Measurements from ENCODE around the gene SBF1. TPM values are rescaled to one million over a fixed set of nuclear protein-coding genes. Genes with fewer than 3 reads are reported as not detected.

The SBF1 gene
- total and polyA plus RNA-seq, 4 donors = 8.3 to 37.6 (median 16.4) TPM

GRCh38 chr22:50443197-50443596 is 31.6 kb downstream of the SBF1 start:
- Histone ChIP-seq H3K9me3 (ENCODE audit: control insufficient read depth in 4 of 4, low read length in 3 of 4) (no peaks in the 10 kb centered on the region), H3K4me3 (ENCODE audit: low read depth in 1 of 3, low read length in 3 of 3) (no peak overlapping the region), H3K27me3 (ENCODE audit: control insufficient read depth in 4 of 4, insufficient read depth in 4 of 4, low read length in 3 of 4) (no peaks in the 10 kb centered on the region), H3K27ac (ENCODE audit: low read depth in 1 of 2, low read length in 2 of 2) (no peak overlapping the region), H3K9ac (ENCODE audit: low read depth in 1 of 2, low read length in 2 of 2) (no peak overlapping the region), H3K36me3 (ENCODE audit: control insufficient read depth in 4 of 4, insufficient read depth in 3 of 4, low read depth in 1 of 4, low read length in 3 of 4) (peaks cover 10 to 45% (median 22%) of the 10 kb centered on the region in 4 donors), H3K4me1 (ENCODE audit: control insufficient read depth in 4 of 4, insufficient read depth in 4 of 4, low read length in 3 of 4) (peaks cover 0 to 3% (median 0%) of the 10 kb centered on the region in 4 donors)
- WGBS = 89% methylated on average over 15 of the region's 15 CpGs
- DNase-seq (ENCODE audit: low spot score) = no peak
- TF ChIP-seq SP1 (IDR thresholded peaks at IDR 0.05) (no peak), CTCF (IDR thresholded peaks at IDR 0.05; ENCODE audit: low read depth, low read length, missing input control) (no peak), FOXA2 (IDR thresholded peaks at IDR 0.05) (no peak), RAD21 (IDR thresholded peaks at IDR 0.05) (no peak), HNF4A (conservative IDR thresholded peaks at IDR 0.05) (no peak), TAF1 (conservative IDR thresholded peaks at IDR 0.05) (no peak), EGR1 (IDR thresholded peaks at IDR 0.05; ENCODE audit: low read depth in 2 of 2) (no peak), RXRA (IDR thresholded peaks at IDR 0.05) (no peak), YY1 (IDR thresholded peaks at IDR 0.05) (no peak), GABPA (IDR thresholded peaks at IDR 0.05 in 1 of 2, conservative IDR thresholded peaks at IDR 0.05 in 1 of 2) (no peak), HNF4G (IDR thresholded peaks at IDR 0.05) (no peak), MAX (IDR thresholded peaks at IDR 0.05) (no peak), ATF3 (IDR thresholded peaks at IDR 0.05) (no peak), NR2F2 (IDR thresholded peaks at IDR 0.05) (no peak)

- peaks cover 10 to 51% (median 31%) of the 10 kb centered on the region in 4 donors for H3K36me3 ChIP-seq (ENCODE audit: control insufficient read depth in 4 of 4, insufficient read depth in 3 of 4, low read depth in 1 of 4, low read length in 3 of 4)
- TF ChIP-seq CTCF (IDR thresholded peaks at IDR 0.05; ENCODE audit: low read depth, low read length, missing input control) = no peak
- no peak for TF ChIP-seq ATF3 (IDR thresholded peaks at IDR 0.05)
- TF ChIP-seq YY1 (IDR thresholded peaks at IDR 0.05) = no peak
- no peak for TF ChIP-seq GABPA (IDR thresholded peaks at IDR 0.05 in 1 of 2, conservative IDR thresholded peaks at IDR 0.05 in 1 of 2)
- no peak for TF ChIP-seq TAF1 (conservative IDR thresholded peaks at IDR 0.05)
- TF ChIP-seq HNF4G (IDR thresholded peaks at IDR 0.05) = no peak
- no peak overlapping the region for H3K4me3 ChIP-seq (ENCODE audit: low read depth in 1 of 3, low read length in 3 of 3)
- WGBS = 85% methylated on average over 17 of the region's 17 CpGs
- H3K9me3 ChIP-seq (ENCODE audit: control insufficient read depth in 4 of 4, low read length in 3 of 4) = no peaks in the 10 kb centered on the region
- H3K9ac ChIP-seq (ENCODE audit: low read depth in 1 of 2, low read length in 2 of 2) = no peak overlapping the region
- no peak overlapping the region for H3K27ac ChIP-seq (ENCODE audit: low read depth in 1 of 2, low read length in 2 of 2)
- no peak for DNase-seq (ENCODE audit: low spot score)
- peaks cover 0 to 3% (median 0%) of the 10 kb centered on the region in 4 donors for H3K4me1 ChIP-seq (ENCODE audit: control insufficient read depth in 4 of 4, insufficient read depth in 4 of 4, low read length in 3 of 4)
- no peaks in the 10 kb centered on the region for H3K27me3 ChIP-seq (ENCODE audit: control insufficient read depth in 4 of 4, insufficient read depth in 4 of 4, low read length in 3 of 4)
These were observed 33.3 kb downstream of the SBF1 start for GRCh38 chr22:50441428-50441993.
